AG04450 (cell line): ENCODE measurements around the gene C11orf42. TPM values are rescaled to one million over a fixed set of nuclear protein-coding genes. Genes with fewer than 3 reads are reported as not detected.

Experiments used
- CTCF ChIA-PET: fragments of 300-600, 350-600 bp; formaldehyde crosslinking; extraction: SDS; loops from one replicate; lab custom pipeline; 2022; ENCODE audit warnings: antibody characterized with exemption, inconsistent platforms; lab: Charles Lee
- POLR2A ChIA-PET: fragments of 350-600 bp; formaldehyde crosslinking; extraction: SDS; loops from one replicate; lab custom pipeline; 2021; ENCODE audit warnings: antibody characterized with exemption, inconsistent platforms; lab: Yijun Ruan, JAX
- DNase-seq: peaks from one replicate; pipeline ENCODE4 v3.0.0-alpha.2; 2011; ENCODE audit warnings: low read depth, low spot score
- H3K27ac ChIP-seq: one replicate; pipeline ENCODE4 v1.5.1; 2012; ENCODE audit warnings: low read depth, low read length, control low read depth
- H3K27me3 ChIP-seq: one replicate; pipeline ENCODE4 v1.6.0; 2012; ENCODE audit warnings: low read length; ENCODE audit not compliant: control insufficient read depth, insufficient read depth
- H3K4me3 ChIP-seq: 2 replicates; pipeline ENCODE4 v1.5.1; 2011; ENCODE audit warnings: mild to moderate bottlenecking, low read depth, low read length, control low read depth
- H3K9me3 ChIP-seq: 2 replicates; pipeline ENCODE4 v1.5.1; 2012; ENCODE audit warnings: low read length; ENCODE audit not compliant: control insufficient read depth, insufficient read depth
- polyA plus RNA-seq: library from polyadenylated mRNA; depleted of rRNA; stranded (reverse); fragments of >200 nt; gene quantifications from 2 replicates; pipeline ENCODE4 v1.2.3, GENCODE V29; 2011; rRNA removed
- TF ChIP-seq, protein P1 (sequence below): IDR thresholded peaks from 2 replicates; pipeline ENCODE4 v1.5.1; 2011; ENCODE audit warnings: low read depth, low read length, control low read depth, inconsistent platforms

The C11orf42 gene
- polyA plus RNA-seq, 1 experiment: not detected

DNA sequence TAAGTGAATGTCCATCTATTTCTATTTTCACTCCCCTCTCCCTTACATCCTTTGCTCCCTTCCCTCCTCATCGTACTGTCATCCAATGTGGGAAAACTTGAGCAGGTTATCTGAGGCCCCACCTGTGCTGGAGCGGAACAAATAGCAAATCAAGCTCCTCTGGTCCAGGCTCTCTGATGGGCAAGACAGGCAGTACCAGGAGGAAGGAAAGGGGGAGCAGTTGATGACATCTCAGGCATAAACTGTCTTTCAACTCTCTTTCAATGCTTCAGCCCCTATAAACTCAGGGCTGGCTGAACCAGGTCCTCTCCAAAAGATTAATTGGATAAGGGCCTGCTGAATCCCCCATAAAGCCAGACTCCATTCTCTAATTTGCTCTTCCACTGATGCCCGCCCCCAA lies 52.8 kb downstream of the C11orf42 start:
- Histone ChIP-seq H3K27me3 (peaks cover 50% of the 10 kb centered on the region), H3K27ac (no peak overlapping the region), H3K9me3 (no peaks in the 10 kb centered on the region; the same call in 1 of the 2 replicates), H3K4me3 (no peak overlapping the region)
- TF ChIP-seq, protein P1, sequence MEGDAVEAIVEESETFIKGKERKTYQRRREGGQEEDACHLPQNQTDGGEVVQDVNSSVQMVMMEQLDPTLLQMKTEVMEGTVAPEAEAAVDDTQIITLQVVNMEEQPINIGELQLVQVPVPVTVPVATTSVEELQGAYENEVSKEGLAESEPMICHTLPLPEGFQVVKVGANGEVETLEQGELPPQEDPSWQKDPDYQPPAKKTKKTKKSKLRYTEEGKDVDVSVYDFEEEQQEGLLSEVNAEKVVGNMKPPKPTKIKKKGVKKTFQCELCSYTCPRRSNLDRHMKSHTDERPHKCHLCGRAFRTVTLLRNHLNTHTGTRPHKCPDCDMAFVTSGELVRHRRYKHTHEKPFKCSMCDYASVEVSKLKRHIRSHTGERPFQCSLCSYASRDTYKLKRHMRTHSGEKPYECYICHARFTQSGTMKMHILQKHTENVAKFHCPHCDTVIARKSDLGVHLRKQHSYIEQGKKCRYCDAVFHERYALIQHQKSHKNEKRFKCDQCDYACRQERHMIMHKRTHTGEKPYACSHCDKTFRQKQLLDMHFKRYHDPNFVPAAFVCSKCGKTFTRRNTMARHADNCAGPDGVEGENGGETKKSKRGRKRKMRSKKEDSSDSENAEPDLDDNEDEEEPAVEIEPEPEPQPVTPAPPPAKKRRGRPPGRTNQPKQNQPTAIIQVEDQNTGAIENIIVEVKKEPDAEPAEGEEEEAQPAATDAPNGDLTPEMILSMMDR: no peak
- ChIA-PET POLR2A (no interaction called here), CTCF (interaction anchor here (1.3 to 2.2 kb wide), 3 partner anchors 58 to 105 kb away, joined by 3 to 8 read pairs (median 4); no protein-coding TSS in a partner anchor)
- DNase-seq: no peak

DNA sequence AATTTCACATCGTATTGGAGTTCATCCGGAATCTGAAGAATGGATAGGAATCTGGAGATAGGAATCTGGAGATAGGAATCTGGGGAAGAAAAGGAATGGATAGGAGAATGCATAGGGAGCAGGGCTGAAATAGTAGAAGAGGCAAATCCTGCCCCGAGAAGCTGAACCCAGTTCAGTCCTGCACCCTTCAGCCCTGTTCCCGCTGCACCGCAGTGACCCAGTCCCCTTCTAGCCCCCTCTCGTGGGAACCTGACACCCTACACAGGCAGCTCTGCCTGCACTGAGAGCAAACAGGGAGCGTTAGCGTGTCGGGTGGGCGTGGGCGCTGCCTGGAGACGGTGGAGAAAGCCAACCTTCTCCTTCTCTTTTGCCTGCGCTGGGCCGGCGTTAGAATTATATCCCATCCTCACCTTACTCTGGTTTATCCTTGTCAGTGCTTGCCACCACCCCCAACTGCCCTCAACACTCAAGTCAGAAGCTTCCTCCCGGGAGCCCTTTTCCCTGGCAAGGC lies 53.3 kb downstream of the C11orf42 start:
- TF ChIP-seq, protein P1: no peak
- DNase-seq: no peak
- Histone ChIP-seq H3K4me3 (no peak overlapping the region; the same call in 1 of the 2 replicates), H3K27ac (no peak overlapping the region), H3K9me3 (no peaks in the 10 kb centered on the region; the same call in 1 of the 2 replicates), H3K27me3 (peaks cover 50% of the 10 kb centered on the region)
- ChIA-PET CTCF (interaction anchor here (1.3 to 2.2 kb wide), 3 partner anchors 57 to 104 kb away, joined by 3 to 8 read pairs (median 4); no protein-coding TSS in a partner anchor), POLR2A (no interaction called here)

DNA sequence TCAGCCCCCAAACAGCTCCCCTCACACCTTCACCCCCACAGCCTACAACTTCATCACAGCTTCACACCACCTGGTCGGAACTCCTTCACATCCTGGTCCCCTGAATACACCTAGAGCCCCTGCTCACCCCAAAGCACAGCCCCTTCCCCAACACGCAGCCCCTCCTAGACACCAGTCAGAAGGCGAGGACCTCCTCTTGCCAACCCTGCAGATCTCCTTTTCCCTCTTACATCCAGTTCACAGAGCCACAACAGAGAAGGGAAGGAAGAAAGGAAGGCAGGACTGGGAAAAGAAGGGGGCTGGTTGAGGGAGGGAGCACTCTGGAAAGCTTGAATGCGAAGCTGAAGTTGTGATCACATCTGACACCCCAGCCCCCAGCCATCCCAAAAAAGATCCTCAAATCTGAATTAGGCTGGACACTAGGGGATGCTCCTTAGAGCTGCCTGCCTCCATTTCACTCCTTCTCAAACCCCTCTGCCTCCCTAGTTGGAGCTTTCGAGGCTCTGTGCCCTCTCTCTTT lies 54.9 kb downstream of the C11orf42 start:
- CTCF ChIA-PET: interaction anchor here (0.5 to 2.6 kb wide), 5 partner anchors 10 to 550 kb away, joined by 3 to 24 read pairs (median 7); no protein-coding TSS in a partner anchor
- Histone ChIP-seq H3K4me3 (no peak overlapping the region), H3K9me3 (no peaks in the 10 kb centered on the region; the same call in 1 of the 2 replicates), H3K27ac (no peak overlapping the region), H3K27me3 (peaks cover 46% of the 10 kb centered on the region)
- TF ChIP-seq, protein P1: no peak
- POLR2A ChIA-PET: no interaction called here
- DNase-seq: no peak

Other genes with a start within 250 kb of the C11orf42 start
- gene OR56A5, start 237.1 kb upstream of the C11orf42 start, polyA plus RNA-seq: not detected in 2 replicates
- gene OR52L1, start 218.6 kb upstream of the C11orf42 start, polyA plus RNA-seq: not detected in 2 replicates
- not detected in 2 replicates for gene OR56A4, start 198.6 kb upstream of the C11orf42 start, polyA plus RNA-seq
- gene OR56A1, start 174.8 kb upstream of the C11orf42 start, polyA plus RNA-seq: not detected in 2 replicates
- not detected in 2 replicates for gene OR56B4, start 97.9 kb upstream of the C11orf42 start, polyA plus RNA-seq
- gene OR52B2, start 35.2 kb upstream of the C11orf42 start, polyA plus RNA-seq: not detected in 2 replicates
- not detected in 2 replicates for gene OR52W1, start 6.3 kb upstream of the C11orf42 start, polyA plus RNA-seq
- 18.9 and 19.8 TPM in 2 replicates for gene FHIP1B, start 29.1 kb downstream of the C11orf42 start, polyA plus RNA-seq
- gene CNGA4, start 33.5 kb downstream of the C11orf42 start, polyA plus RNA-seq: 0.04 and 0.07 TPM in 2 replicates
- gene CCKBR, start 54.3 kb downstream of the C11orf42 start, polyA plus RNA-seq: not detected in 2 replicates
- gene CAVIN3, start 114.9 kb downstream of the C11orf42 start, polyA plus RNA-seq: 37.8 and 53.1 TPM in 2 replicates
- 68.0 and 83.7 TPM in 2 replicates for gene SMPD1, start 184.9 kb downstream of the C11orf42 start, polyA plus RNA-seq
- 42.2 and 54.5 TPM in 2 replicates for gene APBB1, start 213.5 kb downstream of the C11orf42 start, polyA plus RNA-seq
- gene HPX, start 235.4 kb downstream of the C11orf42 start, polyA plus RNA-seq: 0.32 and 0.67 TPM in 2 replicates